Mesenchymal stem cell (in vitro differentiated cells and primary cell): ENCODE data around the gene SMG1.

Experiments
- DNase-seq: peaks from one replicate; pipeline ENCODE4 v3.0.0-alpha.2; 2013
- H2AFZ ChIP-seq: one replicate; pipeline ENCODE4 v1.6.1; 2013; ENCODE audit warnings: low read depth, mild to moderate bottlenecking, control low read depth, inconsistent platforms, low read length, moderate library complexity
- H2AK5ac ChIP-seq: 2 replicates; pipeline ENCODE4 v1.6.1; 2013; ENCODE audit warnings: low read length, moderate library complexity, mild to moderate bottlenecking, inconsistent platforms; ENCODE audit not compliant: severe bottlenecking
- H2BK120ac ChIP-seq: one replicate; pipeline ENCODE4 v1.6.1; 2013; ENCODE audit warnings: low read depth, mild to moderate bottlenecking, inconsistent platforms, low read length, moderate library complexity
- H2BK12ac ChIP-seq, 2 experiments: one replicate each; pipeline ENCODE4 v1.6.1; 2013; ENCODE audit warnings: inconsistent platforms in 2 of 2, low read length in 2 of 2, mild to moderate bottlenecking in 2 of 2, moderate library complexity in 2 of 2, control low read depth in 1 of 2
- H2BK15ac ChIP-seq: one replicate; pipeline ENCODE4 v1.6.1; 2013; ENCODE audit warnings: mild to moderate bottlenecking, low read depth, inconsistent platforms; ENCODE audit not compliant: poor library complexity, severe bottlenecking
- H2BK5ac ChIP-seq: 2 replicates; pipeline ENCODE4 v1.6.1; 2013; ENCODE audit warnings: low read depth, mild to moderate bottlenecking, low read length, control low read depth, inconsistent platforms; ENCODE audit not compliant: poor library complexity, severe bottlenecking
- H3K14ac ChIP-seq, 2 experiments: one replicate each; pipeline ENCODE4 v1.6.1; 2013; ENCODE audit warnings: inconsistent platforms in 2 of 2, low read length in 2 of 2, control low read depth in 1 of 2, mild to moderate bottlenecking in 1 of 2, moderate library complexity in 1 of 2
- H3K18ac ChIP-seq, 2 experiments: one replicate each; pipeline ENCODE4 v1.6.1; 2013; ENCODE audit warnings: inconsistent platforms in 2 of 2, low read length in 2 of 2, control low read depth in 1 of 2, low read depth in 1 of 2, mild to moderate bottlenecking in 1 of 2
- H3K23ac ChIP-seq, 2 experiments: one replicate each; pipeline ENCODE4 v1.6.1; 2013; ENCODE audit warnings: inconsistent platforms in 2 of 2, low read length in 2 of 2, mild to moderate bottlenecking in 2 of 2, moderate library complexity in 2 of 2, control low read depth in 1 of 2
- H3K27ac ChIP-seq: 2 replicates; pipeline ENCODE4 v1.5.1; 2013; ENCODE audit warnings: mild to moderate bottlenecking, moderate library complexity, low read length, control low read depth, inconsistent platforms; ENCODE audit not compliant: poor library complexity, severe bottlenecking
- H3K27me3 ChIP-seq, 2 experiments: 2 replicates each; pipeline versions ENCODE4 v1.6.1 to v1.7.0; 2013; ENCODE audit warnings: low read length in 2 of 2, mild to moderate bottlenecking in 2 of 2, moderate library complexity in 2 of 2, control low read depth in 1 of 2, inconsistent platforms in 1 of 2; ENCODE audit not compliant: control insufficient read depth in 1 of 2, insufficient read depth in 1 of 2
- H3K36me3 ChIP-seq, 2 experiments: 2 replicates each; pipeline versions ENCODE4 v1.6.1 to v1.7.0; 2013; ENCODE audit warnings: low read length in 2 of 2, control low read depth in 1 of 2, inconsistent platforms in 1 of 2, low read depth in 1 of 2, mild to moderate bottlenecking in 1 of 2; ENCODE audit not compliant: insufficient read depth in 2 of 2, control insufficient read depth in 1 of 2
- H3K4ac ChIP-seq, 2 experiments: one replicate each; pipeline ENCODE4 v1.6.1; 2013; ENCODE audit warnings: inconsistent platforms in 2 of 2, low read length in 2 of 2, mild to moderate bottlenecking in 2 of 2, moderate library complexity in 2 of 2, control low read depth in 1 of 2, low read depth in 1 of 2
- H3K4me1 ChIP-seq: 2 replicates; pipeline ENCODE4 v1.6.1; 2013; ENCODE audit warnings: low read depth, low read length, control low read depth; ENCODE audit not compliant: control insufficient read depth, insufficient read depth
- H3K4me2 ChIP-seq: 2 replicates; pipeline ENCODE4 v1.6.1; 2013; ENCODE audit warnings: low read length, mild to moderate bottlenecking, inconsistent platforms; ENCODE audit not compliant: poor library complexity, severe bottlenecking
- H3K4me3 ChIP-seq, 2 experiments: 2 replicates each; pipeline versions ENCODE4 v1.5.1 to v1.7.0; 2013; ENCODE audit warnings: low read length in 2 of 2, mild to moderate bottlenecking in 2 of 2, control low read depth in 1 of 2, low read depth in 1 of 2; ENCODE audit not compliant: insufficient read depth in 1 of 2
- H3K79me1 ChIP-seq: replicated peaks from 2 replicates; pipeline ENCODE4 v1.6.1; 2013; ENCODE audit warnings: mild to moderate bottlenecking, control low read depth, low read length, inconsistent platforms; ENCODE audit not compliant: poor library complexity, severe bottlenecking
- H3K9ac ChIP-seq: 2 replicates; pipeline ENCODE4 v1.7.0; 2013; ENCODE audit warnings: mild to moderate bottlenecking, low read length, moderate library complexity
- H3K9me3 ChIP-seq: 2 replicates; pipeline ENCODE4 v1.7.0; 2013; ENCODE audit warnings: mild to moderate bottlenecking, low read length; ENCODE audit not compliant: control insufficient read depth
- H4K8ac ChIP-seq: one replicate; pipeline ENCODE4 v1.6.1; 2013; ENCODE audit warnings: inconsistent platforms, mild to moderate bottlenecking, low read length, moderate library complexity
- H4K91ac ChIP-seq: one replicate; pipeline ENCODE4 v1.6.1; 2013; ENCODE audit warnings: mild to moderate bottlenecking, low read length, inconsistent platforms
- WGBS: methylation state at CpG from one replicate; pipeline ENCODE4 v1.1.7; 2013; ENCODE audit warnings: mixed read lengths; 5-methylcytosine and 5-hydroxymethylcytosine counted together

SMG1 gene

DNA sequence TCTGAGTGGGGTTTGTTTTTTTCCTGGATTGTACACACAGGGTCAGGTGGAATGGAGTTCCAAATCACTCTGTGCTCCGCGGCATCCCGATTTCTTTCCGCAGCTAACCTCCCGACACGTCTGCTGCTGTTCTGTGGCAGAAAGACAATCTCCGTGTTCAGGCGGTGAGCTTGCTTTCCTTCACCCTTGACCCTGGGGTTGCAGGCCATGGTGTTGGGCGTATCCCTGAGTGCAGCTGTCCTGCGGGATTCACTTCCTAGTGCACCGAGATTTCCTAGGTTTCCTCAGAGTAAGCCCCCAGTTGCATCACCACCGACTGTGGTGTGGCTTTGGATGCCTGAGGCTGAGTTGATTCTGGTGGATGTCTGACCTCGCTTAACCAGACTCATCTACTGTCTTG is 117.0 kb downstream of the SMG1 start:
- Histone ChIP-seq H3K4me3 (no peak overlapping the region), H3K23ac (no peak overlapping the region), H3K27ac (no peak overlapping the region), H3K4ac (no peak overlapping the region), H3K36me3 (peaks cover 17 to 71% of the 10 kb centered on the region in 2 experiments), H3K14ac (no peak overlapping the region), H3K27me3 (no peaks in the 10 kb centered on the region), H3K79me1 (peaks cover 15% of the 10 kb centered on the region), H2BK12ac (no peak overlapping the region), H2BK15ac (no peak overlapping the region), H2BK5ac (no peak overlapping the region), H3K18ac (no peak overlapping the region), H2AK5ac (no peak overlapping the region), H3K4me2 (no peak overlapping the region), H2BK120ac (no peak overlapping the region), H3K4me1 (peaks cover 2% of the 10 kb centered on the region), H2AFZ (no peak overlapping the region), H4K91ac (no peak overlapping the region), H3K9ac (no peak overlapping the region), H4K8ac (no peak overlapping the region), H3K9me3 (no peaks in the 10 kb centered on the region)
- no peak for DNase-seq
- WGBS: 97% methylated on average over 11 of the region's 13 CpGs

- H3K4me1 ChIP-seq: peaks cover 5% of the 10 kb centered on the region
- no peak overlapping the region for H3K4me3 ChIP-seq
- H3K18ac ChIP-seq: no peak overlapping the region
- H2BK120ac ChIP-seq: no peak overlapping the region
- H3K14ac ChIP-seq: no peak overlapping the region
- no peaks in the 10 kb centered on the region for H3K27me3 ChIP-seq
- H3K9me3 ChIP-seq: no peaks in the 10 kb centered on the region
- no peak overlapping the region for H2AFZ ChIP-seq
- no peak overlapping the region for H2AK5ac ChIP-seq
- H3K4me2 ChIP-seq: no peak overlapping the region
- H3K23ac ChIP-seq: no peak overlapping the region
- H2BK12ac ChIP-seq: no peak overlapping the region
- H3K9ac ChIP-seq: peak overlapping the region; percentile 71
- no peak overlapping the region for H4K8ac ChIP-seq
- no peak overlapping the region for H3K27ac ChIP-seq
- DNase-seq: no peak
- WGBS: 13% methylated on average over 1 of the region's 2 CpGs
- H4K91ac ChIP-seq: no peak overlapping the region
- no peak overlapping the region for H2BK15ac ChIP-seq
- H3K4ac ChIP-seq: no peak overlapping the region
- H2BK5ac ChIP-seq: no peak overlapping the region
- peaks cover 12% of the 10 kb centered on the region for H3K79me1 ChIP-seq
- peaks cover 9 to 45% of the 10 kb centered on the region in 2 experiments for H3K36me3 ChIP-seq
Measured at GRCh38 chr16:18805257-18805773, 120.9 kb downstream of the SMG1 start.

DNA sequence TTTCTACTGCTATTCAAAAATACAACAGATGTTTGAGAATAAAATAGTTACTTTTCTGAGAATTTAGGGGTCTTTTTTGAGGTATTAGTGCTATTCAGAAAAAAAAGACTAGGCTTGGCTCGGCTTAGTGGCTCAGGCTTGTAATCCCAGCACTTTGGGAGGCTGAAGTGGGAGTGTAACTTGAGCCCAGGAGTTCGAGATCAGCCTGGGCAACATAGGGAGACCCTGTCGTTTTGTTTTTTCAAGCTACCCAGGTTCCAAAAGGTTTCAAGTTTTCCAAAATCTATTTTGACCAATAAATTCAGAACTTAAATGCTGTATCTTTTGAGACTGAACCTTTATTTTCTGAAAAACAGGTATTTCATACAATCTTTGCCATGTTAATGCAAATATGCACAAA is 121.7 kb downstream of the SMG1 start:
- no peak overlapping the region for H2BK15ac ChIP-seq
- H3K36me3 ChIP-seq: peaks cover 9 to 37% of the 10 kb centered on the region in 2 experiments
- no peak overlapping the region for H3K14ac ChIP-seq
- peaks cover 12% of the 10 kb centered on the region for H3K79me1 ChIP-seq
- peak overlapping the region; percentile 83 for H3K27ac ChIP-seq
- H4K8ac ChIP-seq: no peak overlapping the region
- H2BK120ac ChIP-seq: no peak overlapping the region
- no peak overlapping the region for H2BK12ac ChIP-seq
- WGBS: 40% methylated on average over 2 of the region's 3 CpGs
- no peak overlapping the region for H2BK5ac ChIP-seq
- H3K27me3 ChIP-seq: no peaks in the 10 kb centered on the region
- H3K4me2 ChIP-seq: no peak overlapping the region
- no peak overlapping the region for H3K23ac ChIP-seq
- H3K4ac ChIP-seq: no peak overlapping the region
- H2AK5ac ChIP-seq: no peak overlapping the region
- no peak overlapping the region for H3K18ac ChIP-seq
- DNase-seq: no peak
- peak overlapping the region; percentile 71 for H3K9ac ChIP-seq
- peaks cover 7% of the 10 kb centered on the region for H3K4me1 ChIP-seq
- H2AFZ ChIP-seq: no peak overlapping the region
- no peak overlapping the region for H4K91ac ChIP-seq
- H3K4me3 ChIP-seq: peak overlapping the region in 1 of 2 experiments; percentile 21
- no peaks in the 10 kb centered on the region for H3K9me3 ChIP-seq

- H3K4me1 ChIP-seq: peaks cover 7% of the 10 kb centered on the region
- peak overlapping the region in 1 of 2 experiments; percentile 21 for H3K4me3 ChIP-seq
- H2AK5ac ChIP-seq: peak overlapping the region; percentile 10
- peaks cover 4 to 30% of the 10 kb centered on the region in 2 experiments for H3K36me3 ChIP-seq
- no peak overlapping the region for H3K4me2 ChIP-seq
- H4K91ac ChIP-seq: no peak overlapping the region
- peaks cover 7% of the 10 kb centered on the region for H3K79me1 ChIP-seq
- H3K18ac ChIP-seq: peak overlapping the region in 1 of 2 experiments; percentile 49
- H3K9me3 ChIP-seq: no peaks in the 10 kb centered on the region
- no peak overlapping the region for H3K4ac ChIP-seq
- H3K27me3 ChIP-seq: no peaks in the 10 kb centered on the region
- no peak overlapping the region for H3K23ac ChIP-seq
- no peak overlapping the region for H2BK5ac ChIP-seq
- H4K8ac ChIP-seq: no peak overlapping the region
- H2BK120ac ChIP-seq: no peak overlapping the region
- peak overlapping the region; percentile 66 for H3K27ac ChIP-seq
- H2BK15ac ChIP-seq: no peak overlapping the region
- H2BK12ac ChIP-seq: no peak overlapping the region
- no peak overlapping the region for H3K14ac ChIP-seq
- peak; percentile 59 for DNase-seq
- WGBS: 75% methylated on average over 3 of the region's 5 CpGs
- no peak overlapping the region for H2AFZ ChIP-seq
- peak overlapping the region; percentile 71 for H3K9ac ChIP-seq
Measured at GRCh38 chr16:18803569-18804462, 122.4 kb downstream of the SMG1 start.
